Upper lobe of left lung (tissue), 4 donors: ENCODE data around the gene NRM.

Source experiments
- EP300 ChIP-seq, 4 donors: sonication (generic); formaldehyde crosslinking; IDR thresholded peaks; one replicate each; pipeline ENCODE4 v1.5.1; 2017; ENCODE audit warnings: antibody characterized with exemption in 4 of 4, control low read depth in 2 of 4
- POLR2A ChIP-seq, 4 donors: fragments of 450-650 bp; IDR thresholded peaks; one replicate each; pipeline ENCODE4 v1.5.1; 2016 to 2017; ENCODE audit warnings: antibody characterized with exemption in 4 of 4, mild to moderate bottlenecking in 2 of 4
- POLR2AphosphoS5 ChIP-seq, 2 donors: sonication (generic); formaldehyde crosslinking; IDR thresholded peaks; one replicate each; pipeline ENCODE4 v1.5.1; 2017; ENCODE audit warnings: antibody characterized with exemption in 2 of 2
- TF ChIP-seq, protein P1 (sequence below), 6 experiments: fragments of 450-650 bp in 4 of 6; fragments of 200-600 bp in 2 of 6; sonication (generic) in 2 of 6; IDR thresholded peaks; one replicate each; pipeline ENCODE4 v1.5.1; 2016 to 2019; ENCODE audit warnings: antibody characterized with exemption in 6 of 6

DNA sequence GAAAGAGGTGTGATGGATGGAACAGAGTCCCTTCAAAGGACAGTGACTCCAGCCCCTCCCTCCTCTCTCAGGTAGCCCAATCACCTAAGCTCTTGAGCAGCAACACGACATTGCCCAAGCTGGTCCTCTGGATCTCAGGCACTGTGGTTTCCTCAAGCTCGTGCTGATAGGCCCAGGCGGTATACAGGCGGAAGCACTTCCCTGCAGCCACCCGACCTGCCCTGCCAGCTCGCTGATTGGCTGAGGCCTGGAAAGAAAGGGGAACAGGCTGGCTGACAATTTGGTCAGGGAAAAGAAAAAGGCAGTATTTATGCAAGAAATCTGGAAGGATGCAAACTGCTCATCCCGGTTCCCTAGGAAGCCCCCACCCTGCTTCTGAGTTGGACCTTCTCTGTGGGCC lies 34.3 kb downstream of the NRM start:
- TF ChIP-seq, protein P1, sequence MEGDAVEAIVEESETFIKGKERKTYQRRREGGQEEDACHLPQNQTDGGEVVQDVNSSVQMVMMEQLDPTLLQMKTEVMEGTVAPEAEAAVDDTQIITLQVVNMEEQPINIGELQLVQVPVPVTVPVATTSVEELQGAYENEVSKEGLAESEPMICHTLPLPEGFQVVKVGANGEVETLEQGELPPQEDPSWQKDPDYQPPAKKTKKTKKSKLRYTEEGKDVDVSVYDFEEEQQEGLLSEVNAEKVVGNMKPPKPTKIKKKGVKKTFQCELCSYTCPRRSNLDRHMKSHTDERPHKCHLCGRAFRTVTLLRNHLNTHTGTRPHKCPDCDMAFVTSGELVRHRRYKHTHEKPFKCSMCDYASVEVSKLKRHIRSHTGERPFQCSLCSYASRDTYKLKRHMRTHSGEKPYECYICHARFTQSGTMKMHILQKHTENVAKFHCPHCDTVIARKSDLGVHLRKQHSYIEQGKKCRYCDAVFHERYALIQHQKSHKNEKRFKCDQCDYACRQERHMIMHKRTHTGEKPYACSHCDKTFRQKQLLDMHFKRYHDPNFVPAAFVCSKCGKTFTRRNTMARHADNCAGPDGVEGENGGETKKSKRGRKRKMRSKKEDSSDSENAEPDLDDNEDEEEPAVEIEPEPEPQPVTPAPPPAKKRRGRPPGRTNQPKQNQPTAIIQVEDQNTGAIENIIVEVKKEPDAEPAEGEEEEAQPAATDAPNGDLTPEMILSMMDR (IDR thresholded peaks at IDR 0.05): no peak
- TF ChIP-seq POLR2A (IDR thresholded peaks at IDR 0.05): no peak
- no peak for TF ChIP-seq POLR2AphosphoS5 (IDR thresholded peaks at IDR 0.05)
- no peak for TF ChIP-seq EP300 (IDR thresholded peaks at IDR 0.05)
